Adrenal gland (tissue), 5 donors: ENCODE data around the gene ANKRD11.

ENCODE experiments used
- POLR2A ChIP-seq, 2 donors: fragments of 450-650 bp; IDR thresholded peaks; one replicate each; pipeline ENCODE4 v1.6.1; 2017; ENCODE audit warnings: antibody characterized with exemption in 2 of 2, mild to moderate bottlenecking in 2 of 2, moderate library complexity in 1 of 2
- TF ChIP-seq, protein P1 (sequence below), 6 experiments: fragments of 450-650 bp in 4 of 6; fragments of 200-600 bp in 2 of 6; sonication (generic) in 1 of 6; IDR thresholded peaks; 1 replicate in 5 of 6; 2 replicates in 1 of 6; pipeline versions ENCODE4 v1.5.1 to v1.8.0; 2016 to 2021; ENCODE audit warnings: antibody characterized with exemption in 6 of 6, mild to moderate bottlenecking in 2 of 6, moderate library complexity in 1 of 6
- donor health status: DM: no; HTN: no; CAD: no.

DNA sequence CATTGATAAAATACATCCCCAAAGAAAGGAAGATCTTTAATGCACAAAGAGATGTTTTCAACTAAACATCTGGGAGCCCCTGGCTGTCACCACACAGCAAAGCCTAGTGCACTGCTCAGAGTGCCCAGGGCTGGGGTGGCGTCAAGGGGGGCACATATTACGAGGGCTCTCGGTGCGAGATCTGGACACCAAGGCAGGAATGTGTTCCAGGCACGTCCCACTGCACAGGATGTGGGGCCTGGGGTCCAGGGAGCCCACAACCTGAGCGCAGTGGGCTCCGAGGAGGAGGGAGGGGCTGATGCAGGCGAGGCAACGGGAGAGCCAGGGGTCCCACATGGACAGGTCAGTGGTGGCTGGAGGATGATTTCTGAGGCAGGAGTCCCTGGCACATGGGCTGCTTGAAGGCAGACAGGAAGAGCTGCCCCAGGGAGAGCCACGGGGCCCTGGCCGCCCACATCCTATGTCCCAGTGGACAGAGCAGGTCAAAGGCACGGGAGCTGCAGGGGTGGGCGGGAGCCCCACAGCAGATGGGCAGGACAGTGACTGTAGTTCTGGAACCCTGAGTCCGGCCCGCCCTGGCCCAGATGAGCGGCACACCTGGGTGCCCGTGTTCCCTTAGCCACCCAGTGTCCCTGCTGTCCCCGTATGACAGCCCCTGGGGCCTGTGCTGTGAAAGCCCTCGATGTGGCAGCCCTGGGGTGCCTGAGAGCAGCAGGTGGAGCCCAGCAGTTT, 216.5 kb downstream of the ANKRD11 start:
- TF ChIP-seq, protein P1, sequence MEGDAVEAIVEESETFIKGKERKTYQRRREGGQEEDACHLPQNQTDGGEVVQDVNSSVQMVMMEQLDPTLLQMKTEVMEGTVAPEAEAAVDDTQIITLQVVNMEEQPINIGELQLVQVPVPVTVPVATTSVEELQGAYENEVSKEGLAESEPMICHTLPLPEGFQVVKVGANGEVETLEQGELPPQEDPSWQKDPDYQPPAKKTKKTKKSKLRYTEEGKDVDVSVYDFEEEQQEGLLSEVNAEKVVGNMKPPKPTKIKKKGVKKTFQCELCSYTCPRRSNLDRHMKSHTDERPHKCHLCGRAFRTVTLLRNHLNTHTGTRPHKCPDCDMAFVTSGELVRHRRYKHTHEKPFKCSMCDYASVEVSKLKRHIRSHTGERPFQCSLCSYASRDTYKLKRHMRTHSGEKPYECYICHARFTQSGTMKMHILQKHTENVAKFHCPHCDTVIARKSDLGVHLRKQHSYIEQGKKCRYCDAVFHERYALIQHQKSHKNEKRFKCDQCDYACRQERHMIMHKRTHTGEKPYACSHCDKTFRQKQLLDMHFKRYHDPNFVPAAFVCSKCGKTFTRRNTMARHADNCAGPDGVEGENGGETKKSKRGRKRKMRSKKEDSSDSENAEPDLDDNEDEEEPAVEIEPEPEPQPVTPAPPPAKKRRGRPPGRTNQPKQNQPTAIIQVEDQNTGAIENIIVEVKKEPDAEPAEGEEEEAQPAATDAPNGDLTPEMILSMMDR (IDR thresholded peaks at IDR 0.05): no peak
- no peak for TF ChIP-seq POLR2A (IDR thresholded peaks at IDR 0.05)
